ENCODE data around the gene WDR7. TPM values are rescaled to one million over a fixed set of nuclear protein-coding genes. Genes with fewer than 3 reads are reported as not detected.
A peak's percentile ranks its signal among the peaks of the same experiment; 100 is the strongest.

The WDR7 gene
- total RNA-seq, 1 donor = 30.7 TPM

GRCh38 chr18:56643381-56643780 is 7.8 kb upstream of the WDR7 start:
- no peak for TF ChIP-seq CTCF (IDR thresholded peaks at IDR 0.05; ENCODE audit: insufficient read depth, low read depth, low read length)
- no peak for DNase-seq (ENCODE audit: low read depth)
- H3K4me3 ChIP-seq (ENCODE audit: low read depth, low read length) = no peak overlapping the region

GRCh38 chr18:56645415-56646016 is 5.6 kb upstream of the WDR7 start:
- no peak for DNase-seq (ENCODE audit: low read depth)
- H3K4me3 ChIP-seq (ENCODE audit: low read depth, low read length) = no peak overlapping the region
- TF ChIP-seq CTCF (IDR thresholded peaks at IDR 0.05; ENCODE audit: insufficient read depth, low read depth, low read length) = peak; percentile 52

- H3K4me3 ChIP-seq (ENCODE audit: low read depth, low read length) = no peak overlapping the region
- no peak for TF ChIP-seq CTCF (IDR thresholded peaks at IDR 0.05; ENCODE audit: insufficient read depth, low read depth, low read length)
- no peak for DNase-seq (ENCODE audit: low read depth)
Measured at GRCh38 chr18:56647071-56647470, 4.1 kb upstream of the WDR7 start.

GRCh38 chr18:56647951-56648893 is 2.9 kb upstream of the WDR7 start:
- no peak for DNase-seq (ENCODE audit: low read depth)
- TF ChIP-seq CTCF (IDR thresholded peaks at IDR 0.05; ENCODE audit: insufficient read depth, low read depth, low read length) = no peak
- no peak overlapping the region for H3K4me3 ChIP-seq (ENCODE audit: low read depth, low read length)

GRCh38 chr18:56649996-56650395 is 1.2 kb upstream of the WDR7 start:
- DNase-seq (ENCODE audit: low read depth) = no peak
- H3K4me3 ChIP-seq (ENCODE audit: low read depth, low read length) = no peak overlapping the region
- no peak for TF ChIP-seq CTCF (IDR thresholded peaks at IDR 0.05; ENCODE audit: insufficient read depth, low read depth, low read length)

GRCh38 chr18:56651771-56652092 is 573 bp downstream of the WDR7 start:
- no peak for TF ChIP-seq CTCF (IDR thresholded peaks at IDR 0.05; ENCODE audit: insufficient read depth, low read depth, low read length)
- peak overlapping the region; percentile 88 for H3K4me3 ChIP-seq (ENCODE audit: low read depth, low read length)
- DNase-seq (ENCODE audit: low read depth) = no peak

Measured in fibroblast of villous mesenchyme (primary cell).